GM12878 (cell line): ENCODE results near the gene IRF2. TPM values are rescaled to one million over a fixed set of nuclear protein-coding genes. Genes with fewer than 3 reads are reported as not detected.

ENCODE experiments used
- ATAC-seq: fragments of 200-7000 bp; cut with Tn5 transposase; 3 replicates; pipeline ENCODE4 v1.9.1; 2020; ENCODE audit warnings: mild to moderate bottlenecking, moderate library complexity
- BruUV-seq: library from RNA; stranded (reverse); fragments of 400-500 nt; replicated peaks from 2 replicates; lab custom pipeline; 2021; lab: Mats Ljungman, UMichigan
- CTCF ChIA-PET: fragments of 300-600 bp; sonication (Branson Sonifier 250); formaldehyde crosslinking; extraction: SDS; loops from one replicate; lab custom pipeline; 2021; ENCODE audit warnings: inconsistent platforms; lab: Yijun Ruan, JAX
- POLR2A ChIA-PET: fragments of 350-600 bp; formaldehyde crosslinking; extraction: SDS; loops from one replicate; lab custom pipeline; 2021; ENCODE audit warnings: inconsistent platforms; lab: Charles Lee
- RAD21 ChIA-PET: fragments of 300-600 bp; sonication (Branson Sonifier 250); formaldehyde crosslinking; loops from one replicate; lab custom pipeline; 2023; ENCODE audit warnings: antibody characterized with exemption; ENCODE audit not compliant: unreplicated experiment; lab: Charles Lee
- SMC1A ChIA-PET: fragments of 300-600 bp; sonication (Branson Sonifier 250); formaldehyde crosslinking; loops from one replicate; lab custom pipeline; 2023; ENCODE audit not compliant: unreplicated experiment, uncharacterized antibody; lab: Charles Lee
- DNase-seq: peaks from one replicate; pipeline ENCODE4 v3.0.0-alpha.2; 2011; ENCODE audit warnings: low read depth, low spot score
- FAIRE-seq: peaks from 3 replicates; lab custom pipeline; 2011; peaks lifted over from hg19 to GRCh38; lab: Jason Lieb, UNC
- H2AFZ ChIP-seq: 2 replicates; pipeline ENCODE4 v1.6.0; 2011; ENCODE audit warnings: low read depth, low read length, control low read depth; ENCODE audit not compliant: control insufficient read depth
- H3K27ac ChIP-seq: 2 replicates; pipeline ENCODE4 v1.5.1; 2011; ENCODE audit warnings: control low read depth; ENCODE audit not compliant: control insufficient read depth, insufficient read depth
- H3K27me3 ChIP-seq, 2 experiments: replicated peaks in 1 of 2; 2 replicates each; pipeline versions ENCODE4 v1.6.0 to v1.6.1; 2011; ENCODE audit warnings: low read length in 1 of 2; ENCODE audit not compliant: control insufficient read depth in 2 of 2, insufficient read depth in 2 of 2
- H3K36me3 ChIP-seq, 2 experiments: 2 replicates each; pipeline ENCODE4 v1.5.1; 2011; ENCODE audit warnings: low read length in 1 of 2; ENCODE audit not compliant: control insufficient read depth in 2 of 2, insufficient read depth in 2 of 2
- H3K4me1 ChIP-seq: 2 replicates; pipeline ENCODE4 v1.6.1; 2011; ENCODE audit warnings: mild to moderate bottlenecking, low read length, moderate library complexity, mixed read lengths; ENCODE audit not compliant: control insufficient read depth, insufficient read depth
- H3K4me2 ChIP-seq: 2 replicates; pipeline ENCODE4 v1.6.0; 2011; ENCODE audit warnings: control low read depth; ENCODE audit not compliant: control insufficient read depth, insufficient read depth
- H3K4me3 ChIP-seq: fragments of 200-600 bp; sonication (generic); 2 replicates; pipeline ENCODE4 v1.5.1; 2016
- H3K79me2 ChIP-seq: 2 replicates; pipeline ENCODE4 v1.6.0; 2011; ENCODE audit warnings: low read length; ENCODE audit not compliant: control insufficient read depth, insufficient read depth
- H3K9ac ChIP-seq: 2 replicates; pipeline ENCODE4 v1.8.0; 2011; ENCODE audit warnings: low read length, control low read depth, mixed read lengths; ENCODE audit not compliant: control insufficient read depth, insufficient read depth
- H3K9me3 ChIP-seq: replicated peaks from 3 replicates; pipeline ENCODE4 v1.5.1; 2011; ENCODE audit warnings: mild to moderate bottlenecking, low read length; ENCODE audit not compliant: control insufficient read depth, insufficient read depth
- H4K20me1 ChIP-seq: 2 replicates; pipeline ENCODE4 v1.6.0; 2011; ENCODE audit not compliant: control insufficient read depth, insufficient read depth
- EGR1 ChIP-seq, 2 experiments: IDR thresholded peaks; 1 replicate in 1 of 2; 2 replicates in 1 of 2; pipeline ENCODE4 v1.6.1; 2011 to 2012; ENCODE audit warnings: low read depth in 2 of 2, low read length in 2 of 2, borderline replicate concordance in 1 of 2, mild to moderate bottlenecking in 1 of 2, moderate library complexity in 1 of 2
- EP300 ChIP-seq, 2 experiments: fragments of 150-350 bp in 1 of 2; IDR thresholded peaks; 2 replicates each; pipeline ENCODE4 v1.6.1; 2011 to 2012; ENCODE audit warnings: low read depth in 2 of 2, low read length in 2 of 2, borderline replicate concordance in 1 of 2, improper control_type of control experiment in 1 of 2, inconsistent platforms in 1 of 2; ENCODE audit not compliant: control insufficient read depth in 1 of 2
- GATAD2B ChIP-seq: fragments of 450-650 bp; conservative IDR thresholded peaks from 2 replicates; pipeline ENCODE4 v1.6.1; 2017; ENCODE audit warnings: low read depth, mild to moderate bottlenecking, moderate library complexity
- JUND ChIP-seq: IDR thresholded peaks from 2 replicates; pipeline ENCODE4 v1.6.1; 2012; ENCODE audit warnings: low read depth, mild to moderate bottlenecking, low read length, improper control_type of control experiment, moderate library complexity
- TCF7 ChIP-seq: IDR thresholded peaks from 2 replicates; pipeline ENCODE4 v1.6.1; 2014; ENCODE audit warnings: antibody characterized with exemption, borderline replicate concordance
- ZBED1 ChIP-seq: IDR thresholded peaks from 2 replicates; pipeline ENCODE4 v1.6.1; 2016; ENCODE audit warnings: borderline replicate concordance
- WGBS: methylation state at CpG from one replicate; pipeline ENCODE4 v1.1.6; 2016; ENCODE audit warnings: low lambda C conversion rate; ENCODE audit not compliant: insufficient replicate concordance, insufficient coverage; ENCODE audit errors: missing lambda C conversion rate; 5-methylcytosine and 5-hydroxymethylcytosine counted together
- in situ Hi-C: fragments of 300-500 bp; cut with MboI; formaldehyde crosslinking; loops from 9 replicates; pipeline ENCODE4 v1.14.3; 2018; ENCODE audit warnings: mixed read lengths
- intact Hi-C: fragments of 100-400 bp; cut with micrococcal nuclease; formaldehyde crosslinking; loops from one replicate; pipeline ENCODE4 v1.14.2; 2022; ENCODE audit not compliant: unreplicated experiment
- polyA plus RNA-seq, 11 experiments: library from polyadenylated mRNA; depleted of rRNA in 4 of 11; unstranded in 6 of 11; stranded (reverse) in 5 of 11; fragments of >200 nt; fragmentation: Nextera tagmentation in 4 of 11; fragmentation: Illumina TruSeq in 1 of 11; extraction: Ambion mirVana in 4 of 11; extraction: Trizol in 1 of 11; gene quantifications; 1 replicate in 1 of 11; 2 replicates in 10 of 11; pipeline versions ENCODE4 v1.2.1 to v1.2.3, GENCODE V29; 2011 to 2016; ENCODE audit warnings: inconsistent platforms in 2 of 11, missing spikeins in 2 of 11, low read depth in 1 of 11
- total RNA-seq, 4 experiments: library from RNA; depleted of rRNA in 3 of 4; stranded (reverse); fragments of >200 nt in 3 of 4; fragmentation: Illumina TruSeq in 1 of 4; extraction: Trizol in 1 of 4; gene quantifications; 2 replicates each; pipeline versions ENCODE4 v1.2.1 to v1.2.3, GENCODE V29; 2013 to 2021
- TF ChIP-seq, protein P1 (sequence below): fragments of 450-650 bp; IDR thresholded peaks from 2 replicates; pipeline ENCODE4 v1.6.1; 2014; ENCODE audit warnings: mild to moderate bottlenecking
- TF ChIP-seq, protein P2 (sequence below): fragments of 150-350 bp; IDR thresholded peaks from 2 replicates; pipeline ENCODE4 v1.6.1; 2016; ENCODE audit warnings: low read depth, low read length
- TF ChIP-seq, protein P3 (sequence below): fragments of 450-650 bp; IDR thresholded peaks from 2 replicates; pipeline ENCODE4 v1.6.1; 2017; ENCODE audit warnings: low read depth, mild to moderate bottlenecking, moderate library complexity

The IRF2 gene
- total and polyA plus RNA-seq, 10 of the 15 experiments (the other 5 are each of a cell fraction or from before 2014, with no cell fraction given), result 45.1 to 99.3 (median 58.9) TPM

DNA sequence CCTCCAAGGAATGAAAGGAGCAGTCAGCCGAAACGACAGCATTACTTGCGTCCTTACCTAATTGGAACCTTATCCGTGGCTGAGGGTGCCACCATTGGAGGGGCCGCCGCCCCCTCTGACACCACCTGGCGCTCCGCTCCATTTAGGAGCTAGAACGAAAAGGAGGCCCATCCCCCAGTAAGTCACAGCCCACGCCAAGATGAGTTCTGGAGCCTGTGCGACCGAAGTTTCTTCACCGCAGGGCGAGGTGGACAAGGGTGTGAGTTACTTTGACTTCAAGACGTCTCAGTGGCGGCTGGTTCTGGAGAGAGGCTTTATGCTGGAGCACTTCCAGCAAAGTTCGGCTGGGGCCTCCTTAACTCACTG lies 729 bp upstream of the IRF2 start (continued):
- TF ChIP-seq, protein P1, sequence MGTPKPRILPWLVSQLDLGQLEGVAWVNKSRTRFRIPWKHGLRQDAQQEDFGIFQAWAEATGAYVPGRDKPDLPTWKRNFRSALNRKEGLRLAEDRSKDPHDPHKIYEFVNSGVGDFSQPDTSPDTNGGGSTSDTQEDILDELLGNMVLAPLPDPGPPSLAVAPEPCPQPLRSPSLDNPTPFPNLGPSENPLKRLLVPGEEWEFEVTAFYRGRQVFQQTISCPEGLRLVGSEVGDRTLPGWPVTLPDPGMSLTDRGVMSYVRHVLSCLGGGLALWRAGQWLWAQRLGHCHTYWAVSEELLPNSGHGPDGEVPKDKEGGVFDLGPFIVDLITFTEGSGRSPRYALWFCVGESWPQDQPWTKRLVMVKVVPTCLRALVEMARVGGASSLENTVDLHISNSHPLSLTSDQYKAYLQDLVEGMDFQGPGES, result no peak
- TF ChIP-seq, protein P2, sequence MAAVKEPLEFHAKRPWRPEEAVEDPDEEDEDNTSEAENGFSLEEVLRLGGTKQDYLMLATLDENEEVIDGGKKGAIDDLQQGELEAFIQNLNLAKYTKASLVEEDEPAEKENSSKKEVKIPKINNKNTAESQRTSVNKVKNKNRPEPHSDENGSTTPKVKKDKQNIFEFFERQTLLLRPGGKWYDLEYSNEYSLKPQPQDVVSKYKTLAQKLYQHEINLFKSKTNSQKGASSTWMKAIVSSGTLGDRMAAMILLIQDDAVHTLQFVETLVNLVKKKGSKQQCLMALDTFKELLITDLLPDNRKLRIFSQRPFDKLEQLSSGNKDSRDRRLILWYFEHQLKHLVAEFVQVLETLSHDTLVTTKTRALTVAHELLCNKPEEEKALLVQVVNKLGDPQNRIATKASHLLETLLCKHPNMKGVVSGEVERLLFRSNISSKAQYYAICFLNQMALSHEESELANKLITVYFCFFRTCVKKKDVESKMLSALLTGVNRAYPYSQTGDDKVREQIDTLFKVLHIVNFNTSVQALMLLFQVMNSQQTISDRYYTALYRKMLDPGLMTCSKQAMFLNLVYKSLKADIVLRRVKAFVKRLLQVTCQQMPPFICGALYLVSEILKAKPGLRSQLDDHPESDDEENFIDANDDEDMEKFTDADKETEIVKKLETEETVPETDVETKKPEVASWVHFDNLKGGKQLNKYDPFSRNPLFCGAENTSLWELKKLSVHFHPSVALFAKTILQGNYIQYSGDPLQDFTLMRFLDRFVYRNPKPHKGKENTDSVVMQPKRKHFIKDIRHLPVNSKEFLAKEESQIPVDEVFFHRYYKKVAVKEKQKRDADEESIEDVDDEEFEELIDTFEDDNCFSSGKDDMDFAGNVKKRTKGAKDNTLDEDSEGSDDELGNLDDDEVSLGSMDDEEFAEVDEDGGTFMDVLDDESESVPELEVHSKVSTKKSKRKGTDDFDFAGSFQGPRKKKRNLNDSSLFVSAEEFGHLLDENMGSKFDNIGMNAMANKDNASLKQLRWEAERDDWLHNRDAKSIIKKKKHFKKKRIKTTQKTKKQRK, result no peak

DNA sequence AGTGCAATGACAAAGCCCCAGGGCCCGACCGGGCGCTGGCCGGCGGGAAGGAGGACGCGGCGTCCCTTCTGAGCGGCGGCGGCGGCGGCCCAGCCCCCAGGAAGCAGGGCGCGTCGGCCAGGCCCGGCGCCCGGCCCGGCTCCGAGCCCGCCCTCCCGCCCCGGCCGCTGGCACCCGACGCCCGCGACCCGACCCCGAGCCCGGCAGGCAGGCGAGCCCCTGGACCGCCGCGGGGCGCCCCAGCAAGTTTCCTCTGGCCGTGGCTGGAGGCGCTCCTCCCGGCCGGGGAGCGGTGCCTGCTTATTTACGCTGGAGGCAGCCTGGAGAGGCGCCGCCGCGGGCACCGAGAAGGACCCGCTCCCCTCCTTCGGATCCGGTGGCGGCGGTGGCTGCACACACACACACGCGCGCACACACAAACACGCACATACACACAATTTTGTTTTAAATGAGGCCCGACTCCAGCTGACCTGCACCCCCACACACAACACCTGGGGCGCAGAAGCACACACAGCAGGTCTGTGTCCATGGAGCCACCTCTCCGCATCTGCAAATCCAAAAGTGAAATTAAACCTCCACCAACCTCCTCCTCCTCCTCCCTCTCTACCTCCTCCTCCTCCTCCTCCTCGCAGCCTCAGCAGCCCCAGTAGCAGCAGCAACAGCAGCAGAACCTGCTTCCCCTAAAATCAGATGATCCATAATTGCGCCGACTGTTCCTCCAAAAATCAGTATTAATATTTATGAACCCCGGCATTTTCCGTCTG lies 669 bp downstream of the IRF2 start:
- ChIA-PET POLR2A (interaction anchor here (0.6 to 2.1 kb wide), 15 partner anchors 14 to 341 kb away, joined by 3 to 30 read pairs (median 4); no protein-coding TSS in a partner anchor), SMC1A (interaction anchor here (0.7 to 3.6 kb wide), 9 partner anchors 39 to 209 kb away, joined by 3 to 36 read pairs (median 5); no protein-coding TSS in a partner anchor), RAD21 (interaction anchor here (0.7 to 4.4 kb wide), 16 partner anchors 32 to 260 kb away, joined by 3 to 57 read pairs (median 5); partner anchors contain the start of gene CENPU), CTCF (interaction anchor here (1.0 to 2.4 kb wide), 3 partner anchors 121 to 190 kb away, joined by 3 to 11 read pairs (median 4); no protein-coding TSS in a partner anchor)
- TSS peak; percentile 53 for BruUV-seq
- no peak overlapping the region for H2AFZ ChIP-seq
- H3K4me2 ChIP-seq, result peak overlapping the region; percentile 66; the same call in 1 of the 2 replicates
- peaks cover 85% of the 10 kb centered on the region for H3K79me2 ChIP-seq
- H3K27ac ChIP-seq, result peak overlapping the region; percentile 92
- WGBS, result 1% methylated on average over 33 of the region's 65 CpGs
- in situ Hi-C loops (loop anchor here (5.0 kb wide), 1 partner anchor 126 kb away; no protein-coding TSS in a partner anchor), intact Hi-C loops (loop anchor here (1.0 to 5.0 kb wide), 12 partner anchors 41 to 259 kb away; partner anchors contain the start of genes CASP3, CENPU and PRIMPOL)
- H3K4me1 ChIP-seq, result peaks cover 19% of the 10 kb centered on the region
- H3K4me3 ChIP-seq, result peak overlapping the region; percentile 99
- peak; percentile 18 for FAIRE-seq
- peak overlapping the region; percentile 96 for H3K9ac ChIP-seq
- H4K20me1 ChIP-seq, result no peaks in the 10 kb centered on the region
- DNase-seq, result no peak
- H3K27me3 ChIP-seq, result no peaks in the 10 kb centered on the region
- ATAC-seq, result peak; percentile 23
- H3K36me3 ChIP-seq, result peaks cover 0 to 17% of the 10 kb centered on the region in 2 experiments; a peak in 1 of 4 replicates
- H3K9me3 ChIP-seq, result no peaks in the 10 kb centered on the region
- no peak for TF ChIP-seq JUND
- TF ChIP-seq GATAD2B, result no peak; the same call in 1 of the 2 replicates
- no peak for TF ChIP-seq TCF7
- no peak for TF ChIP-seq EP300 (IDR thresholded peaks at IDR 0.05; ENCODE audit: borderline replicate concordance in 1 of 2, control insufficient read depth in 1 of 2, low read depth in 2 of 2, low read length in 2 of 2)
- no peak for TF ChIP-seq EGR1 (IDR thresholded peaks at IDR 0.05; ENCODE audit: borderline replicate concordance in 1 of 2, low read depth in 2 of 2, low read length in 2 of 2)
- TF ChIP-seq ZBED1, result no peak
- TF ChIP-seq, protein P3, sequence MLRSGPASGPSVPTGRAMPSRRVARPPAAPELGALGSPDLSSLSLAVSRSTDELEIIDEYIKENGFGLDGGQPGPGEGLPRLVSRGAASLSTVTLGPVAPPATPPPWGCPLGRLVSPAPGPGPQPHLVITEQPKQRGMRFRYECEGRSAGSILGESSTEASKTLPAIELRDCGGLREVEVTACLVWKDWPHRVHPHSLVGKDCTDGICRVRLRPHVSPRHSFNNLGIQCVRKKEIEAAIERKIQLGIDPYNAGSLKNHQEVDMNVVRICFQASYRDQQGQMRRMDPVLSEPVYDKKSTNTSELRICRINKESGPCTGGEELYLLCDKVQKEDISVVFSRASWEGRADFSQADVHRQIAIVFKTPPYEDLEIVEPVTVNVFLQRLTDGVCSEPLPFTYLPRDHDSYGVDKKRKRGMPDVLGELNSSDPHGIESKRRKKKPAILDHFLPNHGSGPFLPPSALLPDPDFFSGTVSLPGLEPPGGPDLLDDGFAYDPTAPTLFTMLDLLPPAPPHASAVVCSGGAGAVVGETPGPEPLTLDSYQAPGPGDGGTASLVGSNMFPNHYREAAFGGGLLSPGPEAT, result no peak
